Measurements from ENCODE around the gene MT1M.

The MT1M gene

DNA sequence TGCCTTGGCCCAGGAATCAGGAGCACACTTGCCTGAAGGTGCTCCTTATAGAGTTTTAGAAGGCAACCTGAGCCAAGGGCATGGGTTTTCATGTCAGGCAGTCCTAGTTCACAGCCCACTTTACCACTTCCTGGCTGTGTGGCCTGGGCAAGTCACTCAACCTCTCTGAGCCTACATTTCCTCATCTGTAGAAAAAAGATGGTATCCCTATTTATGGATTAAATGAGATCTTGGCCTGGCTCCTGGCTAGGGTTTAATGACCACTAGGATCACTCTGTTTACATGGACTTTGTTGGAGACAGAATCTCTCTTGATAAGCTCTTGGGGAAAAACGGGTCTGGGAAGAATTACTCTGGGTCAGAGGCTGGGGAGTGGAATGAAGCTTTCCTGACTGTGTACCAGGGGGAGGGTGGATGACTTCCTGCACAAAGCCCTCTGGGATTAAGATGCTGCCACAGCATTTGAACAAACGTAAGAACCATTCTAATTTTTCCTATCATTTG is 21.8 kb upstream of the MT1M start:
- peak overlapping the region; percentile 97 for H3K27ac ChIP-seq
- no peaks in the 10 kb centered on the region for H3K27me3 ChIP-seq (replicated peaks)
- TF ChIP-seq, protein P1, sequence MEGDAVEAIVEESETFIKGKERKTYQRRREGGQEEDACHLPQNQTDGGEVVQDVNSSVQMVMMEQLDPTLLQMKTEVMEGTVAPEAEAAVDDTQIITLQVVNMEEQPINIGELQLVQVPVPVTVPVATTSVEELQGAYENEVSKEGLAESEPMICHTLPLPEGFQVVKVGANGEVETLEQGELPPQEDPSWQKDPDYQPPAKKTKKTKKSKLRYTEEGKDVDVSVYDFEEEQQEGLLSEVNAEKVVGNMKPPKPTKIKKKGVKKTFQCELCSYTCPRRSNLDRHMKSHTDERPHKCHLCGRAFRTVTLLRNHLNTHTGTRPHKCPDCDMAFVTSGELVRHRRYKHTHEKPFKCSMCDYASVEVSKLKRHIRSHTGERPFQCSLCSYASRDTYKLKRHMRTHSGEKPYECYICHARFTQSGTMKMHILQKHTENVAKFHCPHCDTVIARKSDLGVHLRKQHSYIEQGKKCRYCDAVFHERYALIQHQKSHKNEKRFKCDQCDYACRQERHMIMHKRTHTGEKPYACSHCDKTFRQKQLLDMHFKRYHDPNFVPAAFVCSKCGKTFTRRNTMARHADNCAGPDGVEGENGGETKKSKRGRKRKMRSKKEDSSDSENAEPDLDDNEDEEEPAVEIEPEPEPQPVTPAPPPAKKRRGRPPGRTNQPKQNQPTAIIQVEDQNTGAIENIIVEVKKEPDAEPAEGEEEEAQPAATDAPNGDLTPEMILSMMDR (IDR thresholded peaks at IDR 0.05; ENCODE audit: low read depth, low read length, missing control alignments), result no peak
- in situ Hi-C loops (cut with HindIII; ENCODE audit: low pct_ligation_motif_present, low sequenced_read_pairs), result no loop called here
- H3K4me3 ChIP-seq (ENCODE audit: low read depth, low read length), result peak overlapping the region; percentile 95
- H3K36me3 ChIP-seq (replicated peaks), result no peaks in the 10 kb centered on the region
- peak; percentile 60 for DNase-seq

GRCh38 chr16:56611281-56611833 is 21.1 kb upstream of the MT1M start:
- Histone ChIP-seq H3K27ac (peak overlapping the region; percentile 97), H3K36me3 (replicated peaks) (no peaks in the 10 kb centered on the region), H3K27me3 (replicated peaks) (no peaks in the 10 kb centered on the region), H3K4me3 (ENCODE audit: low read depth, low read length) (peak overlapping the region; percentile 9)
- in situ Hi-C loops (cut with HindIII; ENCODE audit: low pct_ligation_motif_present, low sequenced_read_pairs), result no loop called here
- DNase-seq, result peak; percentile 32
- TF ChIP-seq, protein P1 (IDR thresholded peaks at IDR 0.05; ENCODE audit: low read depth, low read length, missing control alignments), result no peak

DNA sequence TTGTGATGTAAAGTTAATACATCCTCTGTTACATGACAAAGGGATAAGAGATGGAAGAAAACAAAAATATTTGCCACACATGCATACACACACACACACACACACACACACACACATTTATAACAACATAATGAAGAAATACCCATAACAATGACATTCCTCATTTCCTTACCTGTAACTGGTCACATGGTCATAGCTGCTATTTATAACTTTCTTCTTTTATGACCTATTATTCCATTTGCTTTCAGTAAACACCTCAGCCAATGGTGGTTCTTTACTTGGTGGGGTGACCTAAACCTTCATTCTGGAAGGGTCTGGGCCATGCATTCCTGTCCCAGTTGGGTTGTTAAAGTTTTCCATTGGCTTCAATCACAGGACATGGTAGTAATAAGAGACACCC is 18.8 kb upstream of the MT1M start:
- in situ Hi-C loops (cut with HindIII; ENCODE audit: low pct_ligation_motif_present, low sequenced_read_pairs), result no loop called here
- peak overlapping the region; percentile 18 for H3K4me3 ChIP-seq (ENCODE audit: low read depth, low read length)
- no peaks in the 10 kb centered on the region for H3K27me3 ChIP-seq (replicated peaks)
- DNase-seq, result no peak
- no peaks in the 10 kb centered on the region for H3K36me3 ChIP-seq (replicated peaks)
- TF ChIP-seq, protein P1 (IDR thresholded peaks at IDR 0.05; ENCODE audit: low read depth, low read length, missing control alignments), result no peak
- peak overlapping the region; percentile 80 for H3K27ac ChIP-seq

DNA sequence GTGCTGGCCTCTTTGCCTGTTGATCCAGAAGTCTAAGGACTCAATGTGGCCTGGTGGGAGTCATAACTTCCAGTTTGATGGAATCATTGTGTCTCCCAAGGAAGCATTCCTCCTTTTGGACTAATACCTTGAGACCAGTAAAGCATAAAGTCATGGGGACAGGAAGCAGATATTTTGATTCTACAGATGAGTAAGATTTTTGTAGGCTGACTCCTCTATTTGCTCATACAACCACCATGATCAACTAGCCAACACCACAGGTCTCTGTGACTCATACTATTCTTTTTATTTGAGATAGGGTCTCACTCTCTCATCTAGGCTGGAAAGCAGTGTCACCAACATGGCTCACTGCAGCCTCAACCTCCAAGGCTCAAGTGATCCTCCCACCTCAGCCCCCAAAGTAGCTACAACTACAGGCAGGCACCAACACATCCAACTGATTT is 17.9 kb upstream of the MT1M start:
- TF ChIP-seq, protein P1 (IDR thresholded peaks at IDR 0.05; ENCODE audit: low read depth, low read length, missing control alignments), result no peak
- H3K4me3 ChIP-seq (ENCODE audit: low read depth, low read length), result no peak overlapping the region
- no peaks in the 10 kb centered on the region for H3K27me3 ChIP-seq (replicated peaks)
- peak; percentile 61 for DNase-seq
- in situ Hi-C loops (cut with HindIII; ENCODE audit: low pct_ligation_motif_present, low sequenced_read_pairs), result no loop called here
- peak overlapping the region; percentile 80 for H3K27ac ChIP-seq
- no peaks in the 10 kb centered on the region for H3K36me3 ChIP-seq (replicated peaks)

GRCh38 chr16:56615353-56615752 is 17.1 kb upstream of the MT1M start:
- Histone ChIP-seq H3K4me3 (ENCODE audit: low read depth, low read length) (no peak overlapping the region), H3K36me3 (replicated peaks) (no peaks in the 10 kb centered on the region), H3K27ac (no peak overlapping the region), H3K27me3 (replicated peaks) (no peaks in the 10 kb centered on the region)
- in situ Hi-C loops (cut with HindIII; ENCODE audit: low pct_ligation_motif_present, low sequenced_read_pairs), result no loop called here
- TF ChIP-seq, protein P1 (IDR thresholded peaks at IDR 0.05; ENCODE audit: low read depth, low read length, missing control alignments), result no peak
- DNase-seq, result no peak

Data from brain microvascular endothelial cell (primary cell).